ENCODE results near the gene FAM114A1. TPM values are rescaled to one million over a fixed set of nuclear protein-coding genes. Genes with fewer than 3 reads are reported as not detected.

Gene FAM114A1
- total and polyA plus RNA-seq, 2 of the 4 experiments (the other 2 are of a cell fraction), result 135 to 649 TPM

GRCh38 chr4:38930707-38931106 lies 63.1 kb downstream of the FAM114A1 start:
- TF ChIP-seq POLR2A (IDR thresholded peaks at IDR 0.05; ENCODE audit: low read depth, low read length), result no peak
- TF ChIP-seq RCOR1 (IDR thresholded peaks at IDR 0.05; ENCODE audit: insufficient replicate concordance, low read length), result no peak
- no peak for TF ChIP-seq RFX5 (IDR thresholded peaks at IDR 0.05; ENCODE audit: low read depth, low read length)
- TF ChIP-seq MAFK (IDR thresholded peaks at IDR 0.05; ENCODE audit: low read depth, low read length), result no peak
- no peak for TF ChIP-seq ELK1 (IDR thresholded peaks at IDR 0.05; ENCODE audit: borderline replicate concordance, low read depth, low read length)
- Histone ChIP-seq H3K9ac (ENCODE audit: low read depth, low read length) (no peak overlapping the region), H4K8ac (ENCODE audit: low read depth in 2 of 2, low read length in 2 of 2) (no peak overlapping the region), H2BK20ac (ENCODE audit: low read depth, low read length) (no peak overlapping the region), H2AK9ac (replicated peaks; ENCODE audit: low read depth, low read length, poor library complexity) (no peak overlapping the region), H3K27me3 (ENCODE audit: control insufficient read depth, insufficient read depth, low read length) (no peaks in the 10 kb centered on the region), H3K23ac (ENCODE audit: low read depth, low read length) (no peak overlapping the region), H2BK15ac (ENCODE audit: low read depth, low read length) (no peak overlapping the region), H2AK5ac (ENCODE audit: low read depth, low read length) (no peak overlapping the region), H4K5ac (ENCODE audit: low read depth, low read length) (no peak overlapping the region), H3K27ac (ENCODE audit: insufficient read depth, low read length) (no peak overlapping the region), H3K79me1 (ENCODE audit: low read depth in 1 of 2, low read length in 2 of 2) (peaks cover 27 to 41% of the 10 kb centered on the region in 2 experiments), H2BK120ac (ENCODE audit: low read depth, low read length) (no peak overlapping the region), H4K20me1 (ENCODE audit: insufficient read depth, low read length) (no peaks in the 10 kb centered on the region), H3K56ac (ENCODE audit: extremely low read depth, insufficient read depth, low read length) (no peak overlapping the region), H3K14ac (replicated peaks; ENCODE audit: low read depth, low read length) (no peak overlapping the region), H3K4ac (ENCODE audit: low read depth, low read length) (no peak overlapping the region), H3K4me1 (ENCODE audit: control insufficient read depth, insufficient read depth, low read length) (peaks cover 2% of the 10 kb centered on the region; the same call in 1 of the 2 replicates), H3K9me1 (ENCODE audit: insufficient read depth, low read length) (0 out of 2 replicates have a peak, but pooled peaks cover 3% of the 10 kb centered on the region), H3K9me3 (ENCODE audit: control insufficient read depth, insufficient read depth, low read length) (no peaks in the 10 kb centered on the region), H3K4me2 (ENCODE audit: low read depth, low read length) (no peak overlapping the region), H4K91ac (ENCODE audit: insufficient read depth, low read depth, low read length) (no peak overlapping the region), H2BK5ac (ENCODE audit: low read depth, low read length, poor library complexity, severe bottlenecking) (no peak overlapping the region), H3K4me3 (ENCODE audit: insufficient read depth, low read depth, low read length) (no peak overlapping the region), H3K18ac (ENCODE audit: low read depth, low read length) (no peak overlapping the region), H3K36me3 (ENCODE audit: control insufficient read depth, insufficient read depth, low read length) (peaks cover 69% of the 10 kb centered on the region), H2AFZ (replicated peaks; ENCODE audit: low read length, poor library complexity) (no peak overlapping the region)
- dilution Hi-C loops (cut with HindIII; ENCODE audit: low sequenced_read_pairs, unreplicated experiment) (no loop called here), in situ Hi-C loops (cut with MboI; ENCODE audit: low sequenced_read_pairs) (loop anchor here (10.0 kb wide), 1 partner anchor 184 kb away; no protein-coding TSS in a partner anchor), intact Hi-C loops (cut with micrococcal nuclease) (loop anchor here (5.0 kb wide), 1 partner anchor 207 kb away; no protein-coding TSS in a partner anchor)
- DNase-seq (no peak), ATAC-seq (ENCODE audit: low read depth) (no peak)
- CTCF ChIA-PET, result no interaction called here
- POLR2A ChIA-PET (ENCODE audit: unreplicated experiment), result no interaction called here
- no TSS peak for BruUV-seq (replicated peaks)
- no CpG with 5 or more reads among the region's 6 CpGs for WGBS, 2 experiments (ENCODE audit: extremely low coverage in 2 of 2, insufficient read length in 1 of 2)
